NCI-H146 treated with DMSO at 0.1 percent for 48 hours (cell line): ENCODE data around the gene COL15A1.
A peak's percentile ranks its signal among the peaks of the same experiment; 100 is the strongest.

Source experiments
- DNase-seq: peaks from one replicate; lab custom pipeline; 2025; ENCODE audit not compliant: unreplicated experiment; lab: John Stamatoyannopoulos, UW

Gene COL15A1

DNA sequence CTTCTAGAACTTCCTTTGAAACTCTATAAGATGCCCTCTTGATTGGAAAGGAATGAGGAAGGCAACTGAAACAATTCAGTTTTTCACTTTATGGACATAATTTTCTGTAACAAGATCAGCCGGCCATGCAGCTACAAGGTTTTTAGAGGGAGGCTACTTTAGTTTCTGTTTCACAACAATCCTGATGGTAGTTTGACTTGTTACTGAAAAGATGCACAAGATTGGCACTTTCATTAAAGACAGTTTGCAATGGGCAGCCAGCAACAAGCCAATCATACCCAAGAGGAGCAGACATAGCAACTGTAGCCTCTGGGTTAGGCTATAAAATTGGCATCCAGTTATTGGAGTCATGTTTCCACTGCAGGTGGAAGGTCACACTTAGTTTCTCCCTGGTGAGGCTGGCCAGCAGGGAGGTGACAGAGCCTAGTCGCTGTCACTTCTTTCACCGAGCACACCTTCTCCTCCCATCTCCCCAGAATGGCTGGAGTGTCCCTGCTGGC lies 87.0 kb downstream of the COL15A1 start:
- no peak for DNase-seq

DNA sequence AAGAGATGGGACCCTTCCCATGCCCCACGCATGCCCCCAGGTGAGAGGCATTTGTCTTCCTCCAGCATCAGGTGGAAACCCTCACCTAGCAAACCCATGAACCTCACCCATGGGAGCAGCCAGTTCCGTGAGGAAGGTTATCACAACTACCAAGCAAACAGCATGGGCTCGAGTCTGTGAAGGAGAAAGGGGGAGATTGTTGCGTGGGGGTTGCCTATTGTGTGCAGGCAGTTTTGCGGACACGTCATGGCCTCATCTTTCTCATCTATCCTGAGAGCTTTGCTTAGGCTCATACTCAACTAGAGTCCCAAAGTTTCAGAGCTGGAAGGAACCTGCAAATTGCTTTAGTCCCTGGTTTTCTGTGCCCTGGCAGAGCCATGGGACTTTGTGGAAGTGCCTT lies 87.6 kb downstream of the COL15A1 start:
- DNase-seq = no peak

DNA sequence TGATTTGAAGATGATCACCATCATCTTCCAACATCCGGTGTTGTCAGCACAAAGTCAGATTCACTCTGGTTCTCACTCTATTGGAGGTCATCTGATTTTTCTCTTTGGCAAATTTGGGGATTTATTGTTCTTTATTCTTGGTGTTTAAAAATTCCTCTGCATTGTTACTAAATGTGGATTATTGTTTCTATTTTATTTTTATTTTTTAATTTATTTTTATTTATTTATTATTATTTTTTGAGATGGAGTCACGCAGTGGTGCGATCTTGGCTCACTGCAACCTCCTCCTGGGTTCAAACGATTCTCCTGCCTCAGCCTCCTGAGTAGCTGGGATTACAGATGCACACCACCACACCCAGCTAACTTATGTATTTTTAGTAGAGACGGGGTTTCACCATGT lies 88.3 kb downstream of the COL15A1 start:
- no peak for DNase-seq

DNA sequence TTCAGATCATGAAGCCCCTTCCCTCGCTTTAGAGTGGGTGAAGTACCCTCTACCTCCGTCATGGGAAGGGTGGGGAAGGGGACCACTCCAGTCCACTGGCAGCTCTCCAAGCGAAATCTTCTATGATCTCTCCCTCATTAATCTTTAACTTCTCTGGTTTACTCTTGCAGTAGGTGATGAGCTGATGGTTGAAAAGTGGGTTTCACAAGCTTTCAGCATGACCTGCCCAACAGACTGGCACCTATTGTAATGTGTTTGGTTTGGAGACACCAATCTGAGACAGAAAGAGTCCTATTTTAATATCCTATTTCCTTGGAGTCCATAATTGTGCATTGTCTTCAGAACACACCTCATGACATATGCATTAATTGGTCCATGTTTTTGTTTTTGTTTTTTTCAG lies 90.4 kb downstream of the COL15A1 start:
- no peak for DNase-seq

DNA sequence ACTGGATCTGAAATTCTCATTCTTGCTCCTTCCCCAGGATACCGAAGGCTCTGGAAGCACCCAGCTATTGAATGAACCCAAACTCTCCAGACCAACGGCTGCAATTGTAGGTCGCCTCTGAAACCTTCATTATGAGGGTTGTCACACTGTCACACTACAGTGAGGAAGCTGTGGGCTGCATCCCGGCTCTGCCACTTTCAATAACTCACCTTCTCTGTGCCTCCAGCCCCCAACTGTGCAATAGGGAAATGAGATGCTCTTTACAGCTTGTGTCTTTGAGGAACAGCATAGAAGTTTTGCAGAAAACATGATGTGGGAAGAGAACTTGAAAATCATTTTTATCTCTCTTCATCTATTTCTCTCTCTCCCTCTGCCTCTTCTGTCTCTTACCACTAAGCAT lies 91.6 kb downstream of the COL15A1 start:
- DNase-seq = no peak

DNA sequence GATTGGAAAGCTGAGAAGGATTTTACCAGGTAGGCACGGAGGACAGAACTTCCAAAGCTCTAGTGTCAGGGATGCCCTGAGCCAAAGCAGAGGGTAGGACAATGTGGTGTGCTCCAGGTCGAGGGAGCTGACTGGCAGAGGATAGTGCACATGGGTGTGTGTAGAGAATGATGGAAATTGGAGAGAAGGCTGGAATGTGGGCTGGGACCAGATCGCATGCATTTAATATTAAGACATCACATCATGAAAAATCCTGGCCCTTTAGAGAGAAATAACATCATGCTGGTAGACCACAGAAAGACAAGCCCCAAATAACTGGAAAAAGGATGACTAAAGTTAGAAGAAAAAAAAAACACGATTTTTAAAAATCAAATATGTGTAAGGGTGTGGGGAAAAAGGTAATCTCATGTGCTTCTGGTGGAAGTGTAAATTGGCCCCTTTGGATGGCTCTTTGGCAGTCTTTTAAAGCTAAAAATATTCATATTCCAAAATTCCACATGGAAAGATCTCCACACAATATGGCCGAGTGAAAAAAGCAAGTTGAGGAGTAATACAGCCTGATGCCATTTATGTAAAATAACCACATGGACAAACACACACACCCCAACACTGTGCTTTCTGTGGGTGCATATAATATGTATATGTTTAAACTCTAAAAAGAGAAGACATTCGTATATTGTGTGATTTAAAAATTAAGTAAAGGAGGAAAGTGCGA lies 94.2 kb downstream of the COL15A1 start:
- no peak for DNase-seq

DNA sequence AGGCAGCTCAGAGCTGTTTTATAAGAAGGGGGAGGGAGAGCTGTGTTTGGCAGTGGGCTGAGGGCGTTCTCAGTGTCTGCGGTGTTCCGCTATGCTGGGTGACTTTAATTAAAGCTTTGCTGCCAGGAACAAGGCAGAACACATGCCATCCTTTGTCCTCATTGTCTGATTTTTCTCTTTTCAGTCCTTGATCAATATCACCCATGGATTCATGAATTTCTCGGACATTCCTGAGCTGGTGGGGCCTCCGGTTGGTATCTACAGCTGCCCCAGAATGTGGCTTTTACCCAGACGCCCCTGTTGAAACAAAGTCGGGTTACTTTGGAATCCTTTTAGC lies 94.7 kb downstream of the COL15A1 start:
- no peak for DNase-seq

DNA sequence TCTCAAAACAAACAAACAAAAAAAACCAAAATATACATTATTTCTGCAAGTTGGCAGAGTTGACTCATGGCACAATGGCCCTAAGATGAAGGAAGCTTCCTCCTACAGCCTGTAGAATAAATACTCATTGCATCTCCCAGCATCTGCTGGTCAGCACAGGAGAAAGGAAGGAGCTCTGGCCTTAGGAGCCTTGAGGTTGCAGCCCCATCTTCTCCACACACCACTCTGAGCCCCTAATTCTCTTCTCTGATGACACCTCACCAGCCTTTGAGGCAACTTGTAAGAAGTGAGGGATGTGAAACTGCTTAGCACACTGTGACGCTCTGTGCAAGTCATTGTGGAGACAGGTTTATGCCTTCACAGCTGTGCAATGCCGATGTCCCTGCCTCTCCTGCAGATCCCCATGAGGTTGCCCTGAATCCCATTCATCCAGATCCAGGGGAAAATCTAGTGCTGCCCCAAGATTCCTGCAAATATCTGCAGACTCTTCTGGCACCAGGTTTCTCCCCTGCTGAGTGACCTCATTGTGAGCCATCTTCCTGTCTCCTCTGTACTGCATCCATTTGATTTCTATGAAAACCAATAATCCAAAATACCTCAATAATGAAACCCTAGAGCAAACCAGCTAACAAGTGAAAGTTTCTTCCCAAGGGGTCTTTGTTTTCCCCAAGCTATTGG lies 95.9 kb downstream of the COL15A1 start:
- DNase-seq = no peak

DNA sequence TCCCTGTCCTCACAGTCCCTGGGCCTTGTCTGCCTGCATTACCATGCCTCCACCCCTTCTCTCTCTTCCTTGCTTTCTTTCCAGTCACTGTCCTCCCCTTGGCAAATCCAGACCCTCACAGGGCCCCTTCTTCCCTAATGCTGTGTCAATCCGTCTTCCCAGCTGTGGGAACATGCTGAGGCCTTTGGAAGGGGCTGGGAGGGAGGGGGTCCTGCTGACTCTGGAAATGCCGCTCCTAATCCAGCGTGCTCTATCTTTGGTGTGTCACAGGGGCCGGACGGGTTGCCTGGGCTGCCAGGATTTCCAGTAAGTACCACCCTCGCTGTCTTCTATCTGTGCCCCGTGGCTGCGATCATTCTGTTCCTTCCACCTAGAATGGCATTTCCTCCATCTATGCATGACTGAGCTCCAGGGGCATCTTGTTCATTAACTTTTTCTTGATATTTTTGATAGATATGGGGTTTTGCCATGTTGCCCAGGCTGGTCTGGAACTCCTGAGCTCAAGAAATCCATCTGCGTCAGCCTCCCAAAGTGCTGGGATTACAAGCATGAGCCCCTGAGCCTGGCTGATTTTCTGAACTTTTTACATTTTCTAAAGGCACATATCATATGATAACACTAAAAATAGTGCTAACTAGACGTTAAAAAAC lies 96.7 kb downstream of the COL15A1 start:
- no peak for DNase-seq

DNA sequence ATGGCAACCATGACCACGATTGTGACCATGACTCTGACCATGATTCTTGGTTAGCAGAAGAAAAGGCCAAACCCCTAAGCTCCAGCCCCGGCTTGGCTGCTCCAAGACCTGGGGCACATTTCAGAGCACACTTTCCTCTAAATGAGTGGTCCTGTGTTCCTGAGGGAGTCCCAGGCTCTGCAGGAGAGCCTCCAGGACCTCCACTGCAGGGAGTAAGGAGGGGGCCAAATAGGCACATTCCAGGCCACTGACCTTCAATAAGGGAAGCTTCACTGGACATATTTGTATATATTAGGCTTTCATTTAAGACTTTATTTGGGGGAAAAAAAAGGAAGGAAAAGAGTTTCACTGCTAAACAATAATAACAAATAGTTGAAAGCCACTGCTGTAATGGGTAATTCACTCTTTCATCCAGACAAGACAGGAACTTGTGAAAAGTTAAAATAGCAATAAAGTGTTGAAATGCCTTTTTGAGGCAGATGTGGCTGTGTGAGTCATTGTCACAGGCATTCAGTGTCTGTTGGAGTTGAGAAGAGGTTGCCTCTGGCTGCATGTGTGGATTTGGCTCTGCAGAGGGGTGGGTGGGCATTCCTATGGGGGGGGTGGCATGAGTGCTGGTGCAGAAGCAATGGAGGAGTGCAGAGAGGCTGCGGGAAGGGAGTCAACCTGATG lies 97.3 kb downstream of the COL15A1 start:
- no peak for DNase-seq

DNA sequence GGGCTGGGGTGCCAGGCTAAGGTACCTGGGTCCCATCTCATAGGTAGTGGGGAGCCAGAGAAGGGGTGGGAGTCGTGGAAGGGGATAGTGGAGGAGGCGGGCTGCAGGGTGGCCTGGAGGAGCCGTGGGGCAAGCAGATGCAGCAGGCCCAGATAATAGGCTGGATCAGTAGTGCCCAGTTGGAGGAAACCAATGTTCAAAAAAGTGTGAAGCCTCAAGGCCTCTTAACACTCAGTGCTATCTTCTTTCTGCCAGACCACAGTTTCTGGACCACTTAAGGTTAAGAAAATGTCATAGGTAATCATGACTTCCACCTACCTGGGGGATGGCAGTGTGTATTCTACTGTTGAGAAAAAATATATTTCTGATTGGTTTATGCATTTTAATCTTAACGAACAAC lies 97.9 kb downstream of the COL15A1 start:
- no peak for DNase-seq

DNA sequence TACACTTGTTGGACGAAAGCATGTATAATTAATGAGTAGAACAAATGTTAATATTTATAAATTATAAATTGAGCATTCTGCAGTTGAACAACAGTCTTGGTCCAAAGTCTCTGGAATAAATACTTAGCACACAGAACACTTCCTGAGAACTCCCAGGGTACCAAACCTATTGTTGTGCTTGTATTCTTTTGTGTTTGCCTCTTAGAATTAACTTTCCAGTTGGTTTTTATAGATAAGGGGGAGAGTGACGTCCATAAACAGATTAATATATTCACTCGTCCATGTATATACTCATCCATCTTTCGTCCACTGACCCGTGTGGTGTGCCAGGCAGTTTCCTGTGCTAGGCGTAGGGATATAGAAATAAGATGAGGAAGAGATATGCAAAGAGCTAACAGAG lies 98.9 kb downstream of the COL15A1 start:
- no peak for DNase-seq

DNA sequence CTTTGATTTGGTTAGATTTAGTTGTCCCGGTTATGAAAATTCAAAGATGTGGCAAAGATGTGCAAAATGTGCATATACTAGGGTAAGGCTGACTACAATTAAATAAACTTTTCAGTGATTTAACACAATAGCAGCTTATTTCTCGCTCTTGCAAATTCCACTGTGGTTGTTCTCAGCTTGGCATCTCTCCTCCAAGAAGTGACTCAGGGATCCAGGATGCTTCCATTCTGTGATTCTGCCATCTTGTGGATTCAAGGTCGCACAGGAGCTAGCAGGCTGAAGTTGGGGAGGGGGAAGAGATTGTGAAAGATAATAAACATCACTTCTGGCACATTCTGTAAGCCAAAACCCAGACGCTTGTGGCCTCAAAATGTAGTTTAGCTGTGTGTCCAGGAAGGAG lies 101.1 kb downstream of the COL15A1 start:
- DNase-seq = no peak

DNA sequence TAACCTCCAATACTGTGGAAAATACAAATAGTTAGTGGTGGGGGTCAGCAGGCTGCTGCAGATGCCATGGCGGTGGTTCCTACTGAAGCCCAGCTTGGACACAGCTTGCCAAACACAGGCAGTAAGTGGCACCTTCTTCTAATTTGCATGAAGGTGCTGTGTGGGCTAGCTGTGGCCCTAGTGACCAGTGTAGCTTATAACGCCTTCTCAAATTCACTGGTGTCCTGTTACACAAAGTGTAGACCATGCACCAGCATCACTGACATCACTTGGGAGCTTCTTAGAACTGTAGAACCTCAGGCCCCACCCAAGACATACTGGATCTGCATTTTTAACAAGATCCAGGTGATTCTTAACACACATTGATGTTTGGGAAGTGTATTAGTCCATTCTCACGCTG lies 102.4 kb downstream of the COL15A1 start:
- DNase-seq = no peak

DNA sequence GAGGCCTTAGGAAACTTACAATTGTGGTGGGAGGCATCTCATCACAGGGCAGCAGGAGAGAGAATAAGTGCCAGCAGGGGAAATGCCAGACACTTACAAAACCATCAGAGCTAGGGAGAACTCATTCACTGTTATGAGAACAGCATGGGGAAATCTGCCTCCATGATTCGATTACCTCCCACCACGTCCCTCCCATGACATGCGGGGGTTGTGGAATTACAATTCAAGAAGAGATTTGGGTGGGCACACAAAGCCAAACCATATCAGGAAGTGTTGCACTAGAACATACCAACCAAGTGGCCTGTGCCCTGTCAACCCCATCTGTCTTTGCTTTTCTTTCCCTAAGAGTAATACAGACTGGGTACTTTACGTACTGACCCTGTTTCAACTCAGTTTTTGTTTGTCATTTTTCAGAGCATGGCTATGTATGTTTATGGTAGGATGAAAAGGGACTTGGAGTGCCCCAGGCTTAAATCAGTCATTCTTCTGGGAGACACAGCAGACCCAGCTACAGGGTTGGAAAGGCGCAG lies 102.9 kb downstream of the COL15A1 start:
- DNase-seq = no peak

DNA sequence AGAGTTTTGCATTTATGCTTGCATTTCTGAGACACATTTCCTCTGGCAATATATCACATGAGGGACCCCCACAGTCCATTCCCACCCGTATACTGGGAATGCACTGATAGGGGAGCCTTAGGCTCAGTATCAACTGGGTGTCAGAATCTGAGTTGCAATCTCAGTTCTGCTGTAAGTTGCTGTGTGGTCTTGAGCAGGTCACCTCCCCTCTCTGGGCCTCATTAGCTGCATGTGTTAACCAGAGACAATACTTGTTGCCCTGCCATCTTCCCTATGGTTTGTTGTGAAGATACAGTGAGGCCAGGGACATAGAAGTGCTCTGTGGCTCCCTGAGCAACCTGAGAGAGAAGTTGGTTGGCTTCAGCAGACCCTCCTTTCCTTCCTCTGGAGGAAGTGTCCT lies 105.5 kb downstream of the COL15A1 start:
- no peak for DNase-seq

DNA sequence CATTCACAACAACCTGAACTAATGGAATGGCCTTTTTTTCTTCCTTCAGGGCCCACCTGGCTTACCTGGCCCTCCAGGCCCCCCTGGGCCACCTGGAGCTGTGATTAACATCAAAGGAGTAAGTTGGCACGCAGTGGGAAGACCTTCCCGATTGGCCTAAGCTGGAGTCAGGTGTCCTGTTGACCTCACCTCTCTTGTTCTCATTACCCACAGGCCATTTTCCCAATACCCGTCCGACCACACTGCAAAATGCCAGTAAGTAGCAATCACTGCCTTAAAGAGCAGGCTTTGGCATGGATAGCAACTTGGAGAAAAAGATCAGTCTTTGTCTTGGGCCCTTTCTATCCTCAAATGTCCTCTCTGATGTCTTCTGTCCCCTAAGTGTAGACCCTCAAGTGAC lies 105.9 kb downstream of the COL15A1 start:
- DNase-seq = no peak

DNA sequence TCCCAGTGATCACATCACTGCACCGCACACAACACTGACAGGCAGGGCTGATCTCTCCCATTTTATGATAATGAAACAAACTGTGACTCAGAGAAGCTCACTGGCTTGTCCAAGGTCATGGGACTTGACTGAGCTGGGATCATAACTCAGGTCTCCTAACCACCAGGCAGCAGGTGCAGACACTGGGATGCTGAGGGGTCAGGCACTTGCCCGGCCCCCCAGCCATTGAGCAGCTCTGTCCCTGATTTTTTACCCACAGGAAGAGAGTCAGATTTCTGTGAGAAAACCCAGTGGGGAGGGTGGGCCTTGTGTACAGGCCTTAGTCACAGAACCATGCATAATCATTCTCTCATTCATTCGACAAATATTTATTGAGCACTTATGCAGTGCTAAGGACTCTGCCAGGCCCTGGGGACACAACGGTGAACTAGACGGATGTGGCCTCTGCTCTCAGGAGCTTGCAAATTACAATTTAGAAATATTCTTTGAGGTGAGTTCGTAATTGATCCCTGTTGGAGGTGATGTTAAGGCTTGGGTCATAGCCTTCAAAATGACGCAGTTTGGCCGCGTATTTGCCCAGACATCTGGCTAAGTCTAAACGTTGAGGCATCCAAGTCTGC lies 106.7 kb downstream of the COL15A1 start:
- peak; percentile 9 for DNase-seq

DNA sequence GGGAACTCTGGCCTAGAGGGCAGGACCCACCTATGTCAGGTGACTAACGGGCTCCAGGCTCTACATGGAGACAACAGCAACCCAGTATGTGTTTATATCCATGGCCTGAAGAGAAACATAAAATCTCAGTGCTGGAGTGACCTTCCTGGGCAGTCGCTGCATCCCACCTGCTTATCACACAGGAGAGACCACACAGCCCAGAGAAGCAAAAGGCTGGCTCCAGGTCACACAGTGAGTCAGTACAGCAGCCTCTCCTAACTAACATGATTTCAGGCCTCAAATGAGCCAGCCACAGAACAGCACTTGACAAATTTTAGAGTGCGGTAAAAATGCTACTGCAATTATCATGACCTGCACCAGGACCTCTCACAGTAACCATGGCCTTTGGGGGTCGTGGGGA lies 107.2 kb downstream of the COL15A1 start:
- DNase-seq = no peak

DNA sequence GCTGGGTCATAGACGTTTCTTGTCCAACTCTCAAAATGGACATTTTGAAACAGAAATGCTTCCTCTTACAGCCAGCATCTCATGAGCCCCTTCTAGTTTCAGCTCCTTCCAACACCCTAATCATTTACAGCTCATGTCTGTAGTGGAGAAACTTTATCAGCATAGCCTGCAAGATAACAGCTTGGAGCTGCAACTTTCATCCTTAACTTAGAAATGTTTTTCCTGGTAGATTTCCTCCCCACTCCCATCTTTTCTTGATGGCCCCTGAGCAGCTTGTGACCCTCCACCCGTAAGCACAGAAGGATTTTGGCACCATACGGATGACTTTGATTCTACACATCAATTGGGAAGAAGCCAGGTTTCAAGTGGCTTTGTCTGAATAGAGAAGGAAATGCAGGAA lies 107.7 kb downstream of the COL15A1 start:
- DNase-seq = no peak

DNA sequence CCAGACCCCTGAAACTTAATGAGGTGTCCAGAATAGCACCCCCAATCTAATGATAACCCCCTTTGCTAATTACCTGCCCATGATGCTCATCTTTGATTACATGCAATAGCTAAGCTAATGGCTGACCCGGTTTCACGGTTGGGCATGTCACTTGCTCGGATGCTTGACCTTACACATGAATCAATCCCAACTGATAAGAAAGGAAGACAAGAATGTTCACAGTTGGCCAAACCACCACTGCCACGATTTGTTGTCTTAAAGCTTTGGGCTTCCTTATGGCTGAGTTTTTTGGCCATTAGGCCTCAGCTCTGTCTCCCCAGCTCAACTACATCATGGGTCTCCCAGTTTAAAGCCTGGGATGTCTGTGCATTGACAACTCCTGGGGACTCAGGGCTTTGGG lies 108.1 kb downstream of the COL15A1 start:
- no peak for DNase-seq
